HepG2 (cell line): Measurements from ENCODE around the gene EIF4A3.

Source experiments
- ATF1 ChIP-seq: IDR thresholded peaks from 2 replicates; pipeline ENCODE4 v1.6.1; 2016; ENCODE audit warnings: mild to moderate bottlenecking, control low read depth
- CAMTA2 ChIP-seq: sonication (generic); formaldehyde crosslinking; IDR thresholded peaks from 2 replicates; pipeline ENCODE4 v1.4.0; 2020; ENCODE audit warnings: mild to moderate bottlenecking, missing genetic modification reagents, borderline replicate concordance
- HCFC1 ChIP-seq: fragments of 150-350 bp; IDR thresholded peaks from 2 replicates; pipeline ENCODE4 v1.6.1; 2014; ENCODE audit warnings: low read depth, low read length
- HDAC6 ChIP-seq: fragments of 200-600 bp; sonication (generic); IDR thresholded peaks from 2 replicates; pipeline ENCODE4 v1.7.0; 2017; ENCODE audit warnings: mild to moderate bottlenecking, antibody characterized with exemption, low read length, low read depth
- POLR2A ChIP-seq, 2 experiments: IDR thresholded peaks; 2 replicates each; pipeline ENCODE4 v1.6.1; 2011; ENCODE audit warnings: low read depth in 2 of 2, low read length in 2 of 2, mild to moderate bottlenecking in 1 of 2, moderate library complexity in 1 of 2; ENCODE audit not compliant: insufficient read depth in 1 of 2
- POLR2AphosphoS5 ChIP-seq: IDR thresholded peaks from 2 replicates; pipeline ENCODE4 v1.6.1; 2012; ENCODE audit warnings: low read depth, low read length
- SIX4 ChIP-seq: sonication (generic); formaldehyde crosslinking; IDR thresholded peaks from 2 replicates; pipeline ENCODE4 v1.4.0; 2020; ENCODE audit warnings: missing genetic modification reagents
- SP2 ChIP-seq: sonication (generic); formaldehyde crosslinking; IDR thresholded peaks from 2 replicates; pipeline ENCODE4 v1.5.1; 2020; ENCODE audit warnings: mild to moderate bottlenecking, missing genetic modification reagents
- STAG1 ChIP-seq: sonication (generic); formaldehyde crosslinking; IDR thresholded peaks from 2 replicates; pipeline ENCODE4 v1.4.0; 2020; ENCODE audit warnings: missing genetic modification reagents
- ZNF263 ChIP-seq: sonication (generic); formaldehyde crosslinking; IDR thresholded peaks from 2 replicates; pipeline ENCODE4 v1.4.0; 2020; ENCODE audit warnings: missing genetic modification reagents
- ZNF777 ChIP-seq: sonication (generic); formaldehyde crosslinking; IDR thresholded peaks from 2 replicates; pipeline ENCODE4 v1.4.0; 2020; ENCODE audit warnings: missing genetic modification reagents
- TF ChIP-seq, protein P1 (sequence below): sonication (generic); formaldehyde crosslinking; IDR thresholded peaks from 2 replicates; pipeline ENCODE4 v1.8.1; 2023; ENCODE audit warnings: mild to moderate bottlenecking, inconsistent platforms, moderate library complexity, missing genetic modification reagents, borderline replicate concordance
- TF ChIP-seq, protein P2 (sequence below): sonication (generic); formaldehyde crosslinking; IDR thresholded peaks from 2 replicates; pipeline ENCODE4 v1.8.1; 2023; ENCODE audit warnings: missing genetic modification reagents, inconsistent platforms, borderline replicate concordance

DNA sequence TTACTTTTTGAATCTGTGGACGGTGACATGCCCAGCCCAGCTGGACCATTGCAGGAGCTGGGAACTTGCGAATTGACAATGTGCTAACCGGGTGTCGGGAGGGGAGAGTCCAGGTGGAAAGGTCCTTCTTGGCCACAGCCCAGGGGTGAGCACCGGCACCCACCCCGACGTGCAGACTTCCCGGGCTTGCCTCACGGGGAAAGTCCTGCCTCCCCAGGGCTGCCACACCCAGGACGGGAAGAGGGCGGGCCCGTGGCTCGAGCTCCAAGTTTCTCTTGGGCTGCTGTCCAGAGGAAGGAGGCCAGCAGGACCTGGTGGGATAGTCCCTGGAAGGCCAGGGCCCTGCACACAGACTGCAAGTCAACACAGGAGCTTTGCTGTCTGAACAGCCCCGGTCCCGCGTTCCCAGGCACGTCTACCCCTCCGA lies 40.6 kb upstream of the EIF4A3 start:
- TF ChIP-seq, protein P1, sequence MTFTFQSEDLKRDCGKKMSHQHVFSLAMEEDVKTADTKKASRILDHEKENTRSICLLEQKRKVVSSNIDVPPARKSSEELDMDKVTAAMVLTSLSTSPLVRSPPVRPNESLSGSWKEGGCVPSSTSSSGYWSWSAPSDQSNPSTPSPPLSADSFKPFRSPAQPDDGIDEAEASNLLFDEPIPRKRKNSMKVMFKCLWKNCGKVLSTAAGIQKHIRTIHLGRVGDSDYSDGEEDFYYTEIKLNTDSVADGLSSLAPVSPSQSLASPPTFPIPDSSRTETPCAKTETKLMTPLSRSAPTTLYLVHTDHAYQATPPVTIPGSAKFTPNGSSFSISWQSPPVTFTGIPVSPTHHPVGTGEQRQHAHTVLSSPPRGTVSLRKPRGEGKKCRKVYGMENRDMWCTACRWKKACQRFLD (CRISPR knock-in tag), result no peak
- no peak for TF ChIP-seq HDAC6
- no peak for TF ChIP-seq HCFC1
- TF ChIP-seq STAG1 (CRISPR knock-in tag), result no peak
- TF ChIP-seq CAMTA2 (CRISPR knock-in tag), result no peak
- no peak for TF ChIP-seq POLR2A (IDR thresholded peaks at IDR 0.05; ENCODE audit: insufficient read depth in 1 of 2, low read depth in 2 of 2, low read length in 2 of 2)
- 0 out of 2 replicates have a peak, but pooled peaks have one; percentile 20 for TF ChIP-seq ZNF263 (CRISPR knock-in tag)
- TF ChIP-seq ZNF777 (CRISPR knock-in tag), result peak; percentile 68
- no peak for TF ChIP-seq POLR2AphosphoS5
- TF ChIP-seq SP2 (CRISPR knock-in tag), result no peak
- TF ChIP-seq, protein P2, sequence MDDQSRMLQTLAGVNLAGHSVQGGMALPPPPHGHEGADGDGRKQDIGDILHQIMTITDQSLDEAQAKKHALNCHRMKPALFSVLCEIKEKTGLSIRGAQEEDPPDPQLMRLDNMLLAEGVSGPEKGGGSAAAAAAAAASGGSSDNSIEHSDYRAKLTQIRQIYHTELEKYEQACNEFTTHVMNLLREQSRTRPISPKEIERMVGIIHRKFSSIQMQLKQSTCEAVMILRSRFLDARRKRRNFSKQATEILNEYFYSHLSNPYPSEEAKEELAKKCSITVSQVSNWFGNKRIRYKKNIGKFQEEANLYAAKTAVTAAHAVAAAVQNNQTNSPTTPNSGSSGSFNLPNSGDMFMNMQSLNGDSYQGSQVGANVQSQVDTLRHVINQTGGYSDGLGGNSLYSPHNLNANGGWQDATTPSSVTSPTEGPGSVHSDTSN (CRISPR knock-in tag), result no peak
- TF ChIP-seq SIX4 (CRISPR knock-in tag), result no peak
- TF ChIP-seq ATF1 (CRISPR knock-in tag), result no peak
